Measurements from ENCODE around the gene P2RY8.

P2RY8 gene

DNA sequence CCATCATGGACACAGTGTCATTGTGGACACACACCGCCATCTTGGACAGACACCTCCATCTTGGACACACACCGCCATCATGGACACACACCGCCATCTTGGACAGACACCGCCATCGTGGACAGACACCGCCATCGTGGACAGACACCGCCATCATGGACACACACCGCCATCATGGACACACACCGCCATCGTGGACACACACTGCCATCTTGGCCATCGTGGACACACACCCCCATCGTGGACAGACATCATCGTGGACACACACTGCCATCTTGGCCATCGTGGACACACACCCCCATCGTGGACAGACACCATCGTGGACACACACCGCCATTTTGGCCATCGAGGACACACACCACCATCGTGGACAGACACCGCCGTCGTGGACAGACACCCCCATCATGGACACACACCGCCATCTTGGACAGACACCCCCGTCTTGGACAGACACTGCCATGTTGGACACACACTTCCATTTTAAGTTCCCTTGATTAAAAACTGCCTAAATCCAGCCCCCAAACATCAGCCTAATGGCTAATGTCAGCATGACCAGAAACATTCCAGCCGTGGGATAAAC lies 93.4 kb downstream of the P2RY8 start:
- TF ChIP-seq CTCF (IDR thresholded peaks at IDR 0.05; ENCODE audit: low read depth, low read length): no peak
- H3K4me3 ChIP-seq (ENCODE audit: low read depth, low read length): no peak overlapping the region

- no peak overlapping the region for H3K4me3 ChIP-seq (ENCODE audit: low read depth, low read length)
- TF ChIP-seq CTCF (IDR thresholded peaks at IDR 0.05; ENCODE audit: low read depth, low read length): no peak
Measured at GRCh38 chrX:1442724-1443367, 94.1 kb downstream of the P2RY8 start.

- no peak overlapping the region for H3K4me3 ChIP-seq (ENCODE audit: low read depth, low read length)
Measured at GRCh38 chrX:1442016-1442665, 94.8 kb downstream of the P2RY8 start.

DNA sequence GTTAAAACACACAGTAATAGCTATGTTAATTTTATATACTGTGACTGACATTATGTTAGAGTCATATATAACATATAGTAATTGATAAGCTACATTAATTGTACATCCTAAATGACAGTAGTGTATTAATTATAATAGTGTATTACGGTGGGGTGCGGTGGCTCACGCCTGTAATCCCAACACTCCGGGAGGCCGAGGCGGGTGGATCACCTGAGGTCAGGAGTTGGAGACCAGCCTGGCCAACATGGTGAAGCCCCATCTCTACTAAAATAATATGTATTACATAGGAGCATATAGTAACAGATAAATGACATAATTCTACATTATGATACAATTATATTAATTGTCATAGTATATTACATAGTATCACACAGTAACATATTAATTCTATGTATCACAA lies 96.5 kb downstream of the P2RY8 start:
- H3K4me3 ChIP-seq (ENCODE audit: low read depth, low read length): no peak overlapping the region
- TF ChIP-seq CTCF (IDR thresholded peaks at IDR 0.05; ENCODE audit: low read depth, low read length): no peak

More at GRCh38 chrX:1442016-1442665, 94.8 kb downstream of the P2RY8 start:
- no peak for TF ChIP-seq CTCF (IDR thresholded peaks at IDR 0.05; ENCODE audit: low read depth, low read length)

GRCh38 chrX:1435241-1435895 lies 101.6 kb downstream of the P2RY8 start:
- H3K4me3 ChIP-seq (ENCODE audit: low read depth, low read length): no peak overlapping the region
- TF ChIP-seq CTCF (IDR thresholded peaks at IDR 0.05; ENCODE audit: low read depth, low read length): no peak

GRCh38 chrX:1434871-1435240 lies 102.1 kb downstream of the P2RY8 start:
- no peak overlapping the region for H3K4me3 ChIP-seq (ENCODE audit: low read depth, low read length)
- no peak for TF ChIP-seq CTCF (IDR thresholded peaks at IDR 0.05; ENCODE audit: low read depth, low read length)
